ENCODE data around the gene ABTB1.

Gene ABTB1

DNA sequence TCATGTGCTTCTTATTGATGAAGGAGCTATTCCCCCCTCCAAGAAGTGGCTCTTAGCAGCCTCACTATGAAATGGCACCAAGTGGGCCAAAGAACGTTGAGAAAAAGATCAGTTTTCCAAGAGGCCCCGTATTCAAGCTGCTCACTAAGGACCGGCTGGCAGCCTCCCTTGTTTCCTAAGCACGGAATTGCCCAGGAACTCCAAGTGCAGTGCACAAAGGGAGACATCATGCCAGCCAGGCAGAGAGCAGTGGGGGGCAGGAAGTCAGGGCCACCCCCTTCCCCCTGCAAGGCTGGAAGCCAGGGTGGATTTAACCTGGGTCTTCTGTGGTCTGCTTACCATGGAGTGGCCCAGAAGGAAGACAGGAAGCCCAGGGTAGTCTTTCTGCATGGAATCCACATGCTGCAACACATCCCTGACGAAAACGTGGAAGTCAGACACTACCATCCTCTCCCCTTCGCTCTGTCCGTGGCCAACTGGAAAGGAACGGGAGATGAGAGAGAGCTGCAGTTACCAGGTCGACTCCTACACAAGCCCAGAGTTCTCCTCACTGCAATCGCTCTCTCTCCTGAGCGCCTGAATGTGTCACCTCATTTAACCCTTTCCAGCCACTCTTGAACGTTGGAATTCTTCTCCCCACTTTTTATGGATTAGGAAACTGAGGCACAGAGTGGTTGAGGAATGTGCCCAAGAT, 49.5 kb downstream of the ABTB1 start:
- DNase-seq = no peak

GRCh38 chr3:127723011-127723567, 50.3 kb downstream of the ABTB1 start:
- peak; percentile 39 for DNase-seq

GRCh38 chr3:127726894-127727293, 54.1 kb downstream of the ABTB1 start:
- no peak for DNase-seq

DNA sequence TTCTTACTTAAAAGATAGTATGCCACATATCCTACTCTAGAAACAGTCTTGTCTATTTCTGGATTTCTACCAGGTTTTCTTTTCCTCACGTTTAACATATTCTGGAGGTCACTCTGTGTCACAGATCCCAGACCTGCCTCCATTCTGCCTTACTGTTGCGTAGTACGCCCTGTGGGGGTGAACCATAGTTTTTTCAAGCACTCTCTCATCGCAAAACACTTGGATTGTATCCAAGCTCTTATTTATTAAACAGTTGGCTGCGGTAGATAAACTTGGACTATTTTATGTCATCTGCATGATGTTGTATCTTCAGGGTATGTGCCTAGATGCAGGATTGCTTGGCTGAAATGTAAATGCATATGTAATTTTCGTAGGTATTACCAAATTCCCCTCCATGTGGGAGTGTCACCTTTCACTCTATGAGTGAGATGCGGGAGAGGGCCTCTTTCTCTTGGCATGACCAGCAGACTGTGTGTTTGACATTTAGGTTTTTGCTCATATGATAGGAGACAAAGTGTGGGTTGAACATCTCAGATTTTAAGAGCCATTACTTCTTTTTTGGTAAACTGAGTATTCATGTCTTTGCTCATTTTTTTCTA, 55.8 kb downstream of the ABTB1 start:
- DNase-seq = no peak

GRCh38 chr3:127729556-127730056, 56.9 kb downstream of the ABTB1 start:
- no peak for DNase-seq

- DNase-seq = no peak
Observed at GRCh38 chr3:127730171-127730570, 57.4 kb downstream of the ABTB1 start.
